ENCODE results near the gene GPRC5D. TPM values are rescaled to one million over a fixed set of nuclear protein-coding genes. Genes with fewer than 3 reads are reported as not detected.

Gene GPRC5D
- polyA plus RNA-seq, 3 donors: 0.72 to 0.86 TPM; not detected in 1

DNA sequence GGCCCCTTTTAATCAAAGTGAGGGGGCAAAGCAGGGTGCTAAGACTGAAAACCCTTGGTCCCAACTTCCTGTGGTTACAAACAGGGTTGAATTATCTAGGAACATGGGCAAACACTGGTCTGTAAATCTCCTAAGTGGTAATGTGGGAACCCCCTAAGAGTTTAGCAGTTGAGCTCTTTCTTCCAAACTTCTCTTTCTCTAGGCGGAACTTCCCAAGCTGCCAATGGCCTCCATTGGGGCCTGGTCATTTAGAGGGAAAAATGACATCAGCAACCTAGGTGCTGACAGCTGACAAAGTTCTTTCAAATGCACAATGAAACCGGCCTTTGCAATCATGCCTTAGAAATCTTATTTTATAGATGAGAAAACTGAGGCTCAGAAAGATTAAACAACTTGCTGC, 30.4 kb upstream of the GPRC5D start:
- DNase-seq (ENCODE audit: low read depth in 3 of 3, low spot score in 2 of 3): no peak

DNA sequence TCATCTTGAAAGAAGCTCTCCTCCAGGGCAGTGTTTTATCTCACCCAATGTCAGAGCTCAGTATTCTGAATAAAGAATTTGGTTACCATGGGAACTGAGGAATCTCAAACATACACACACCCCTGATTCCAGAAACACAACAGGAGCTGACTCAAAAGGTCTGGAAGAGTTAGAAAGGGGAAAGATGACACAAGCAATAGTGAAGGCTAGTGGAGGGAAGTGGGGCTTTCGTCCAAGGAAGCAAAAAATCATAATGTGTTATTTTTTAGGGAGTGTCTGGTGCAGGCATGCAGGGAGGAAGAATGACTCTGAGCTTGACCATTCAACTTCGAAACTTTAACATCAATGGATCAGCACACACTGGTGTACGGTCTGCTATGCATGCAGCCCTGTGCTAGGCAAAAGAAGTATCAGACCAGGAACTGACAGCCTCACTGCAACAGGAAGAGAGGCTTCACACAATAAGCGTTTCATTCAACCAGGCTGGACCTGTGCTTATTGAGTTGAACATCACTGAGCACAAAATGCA, 27.8 kb upstream of the GPRC5D start:
- no peak for DNase-seq (ENCODE audit: low read depth in 3 of 3, low spot score in 2 of 3)

DNA sequence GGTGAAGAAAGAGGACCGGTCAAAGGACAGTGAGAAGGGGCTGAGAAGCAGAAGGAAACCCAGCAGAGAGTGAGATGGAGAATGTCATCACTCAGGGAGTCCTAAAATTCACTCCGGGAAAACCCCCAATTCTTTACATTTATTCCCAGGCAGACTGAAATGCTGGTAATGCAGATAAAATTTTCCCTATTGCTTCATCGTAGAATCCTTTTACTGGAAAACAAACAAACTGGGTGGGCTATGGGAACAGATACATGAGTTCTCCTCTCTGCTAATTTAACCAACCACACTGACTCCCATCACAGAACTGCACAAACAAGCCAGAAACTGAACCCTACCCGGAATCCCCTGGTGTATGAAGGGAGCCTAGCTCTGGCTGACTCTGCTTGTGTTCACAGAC, 27.2 kb upstream of the GPRC5D start:
- no peak for DNase-seq (ENCODE audit: low read depth in 3 of 3, low spot score in 2 of 3)

DNA sequence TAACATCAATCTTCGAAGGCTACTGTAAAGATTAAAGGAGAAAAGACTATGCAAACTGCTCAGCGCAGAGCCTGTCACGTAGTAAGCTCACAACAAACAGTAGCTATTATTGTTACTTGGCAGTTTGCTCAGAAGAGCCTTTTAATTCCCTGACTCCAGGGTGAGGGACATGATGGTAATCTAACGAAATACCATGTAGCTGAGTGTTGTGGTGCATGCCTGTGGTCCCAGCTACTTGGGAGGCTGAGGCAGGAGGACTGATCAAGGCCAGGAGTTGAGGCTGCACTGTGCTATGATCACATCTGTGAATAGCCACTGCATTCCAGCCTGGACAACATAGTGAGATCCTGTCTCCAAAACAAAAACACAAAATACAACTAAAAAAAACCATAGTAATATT, 25.3 kb upstream of the GPRC5D start:
- no peak for DNase-seq (ENCODE audit: low read depth in 3 of 3, low spot score in 2 of 3)

DNA sequence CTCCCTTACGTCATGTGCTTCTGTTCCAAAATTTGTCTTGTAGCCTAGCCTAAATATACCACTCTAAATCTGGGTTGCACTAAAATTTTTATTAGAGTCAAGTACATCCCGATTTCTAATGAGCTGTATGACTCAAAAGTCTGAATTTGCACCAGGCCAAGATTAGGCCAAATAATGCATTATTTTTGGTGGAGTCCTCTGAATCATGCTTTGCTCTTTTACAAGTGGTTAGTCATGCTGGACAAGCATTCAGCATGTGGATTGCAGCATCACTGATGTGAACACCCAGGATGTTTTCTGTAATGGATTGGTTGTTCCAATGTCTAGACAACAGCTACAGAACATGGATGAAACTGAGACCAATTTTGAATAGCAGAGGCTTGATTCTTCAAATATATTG, 24.4 kb upstream of the GPRC5D start:
- no peak for DNase-seq (ENCODE audit: low read depth in 3 of 3, low spot score in 2 of 3)

DNA sequence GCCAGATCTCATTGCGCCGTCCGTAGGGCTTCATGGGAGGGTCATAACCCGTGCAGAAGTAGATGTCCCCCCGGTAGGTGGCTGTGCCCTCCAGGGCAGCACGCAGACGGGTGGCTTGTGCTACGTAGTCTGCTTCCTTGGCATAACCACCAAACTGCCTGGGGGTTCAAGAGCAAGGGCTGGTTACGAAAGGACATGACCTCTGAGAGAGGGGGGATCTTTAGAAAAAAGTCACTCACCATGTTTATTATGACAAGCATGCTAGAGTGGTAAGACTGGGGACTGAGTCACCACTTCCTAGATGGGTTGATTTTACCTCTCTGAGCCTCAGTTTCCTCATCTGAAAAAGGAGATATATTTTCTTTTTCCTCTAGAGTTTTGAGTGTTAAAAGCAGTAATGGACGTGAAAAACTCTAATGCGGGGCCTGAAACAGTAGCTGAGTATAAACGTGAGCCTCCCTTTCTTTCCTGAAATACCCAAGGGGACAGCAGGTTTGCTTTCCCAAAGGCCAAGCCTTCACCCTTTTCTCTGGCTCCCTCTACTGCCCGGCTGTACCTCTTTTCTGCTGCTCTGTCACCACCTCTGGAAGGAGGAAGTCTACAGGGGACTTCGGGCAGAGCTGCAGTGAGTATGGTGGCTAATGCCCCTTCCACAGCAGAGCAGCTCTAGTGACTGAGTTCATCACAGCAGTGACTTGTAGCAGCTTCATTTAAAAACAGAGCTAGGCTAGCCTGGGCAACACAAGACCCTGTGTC, 23.5 kb upstream of the GPRC5D start:
- DNase-seq (ENCODE audit: low read depth in 3 of 3, low spot score in 2 of 3): no peak

DNA sequence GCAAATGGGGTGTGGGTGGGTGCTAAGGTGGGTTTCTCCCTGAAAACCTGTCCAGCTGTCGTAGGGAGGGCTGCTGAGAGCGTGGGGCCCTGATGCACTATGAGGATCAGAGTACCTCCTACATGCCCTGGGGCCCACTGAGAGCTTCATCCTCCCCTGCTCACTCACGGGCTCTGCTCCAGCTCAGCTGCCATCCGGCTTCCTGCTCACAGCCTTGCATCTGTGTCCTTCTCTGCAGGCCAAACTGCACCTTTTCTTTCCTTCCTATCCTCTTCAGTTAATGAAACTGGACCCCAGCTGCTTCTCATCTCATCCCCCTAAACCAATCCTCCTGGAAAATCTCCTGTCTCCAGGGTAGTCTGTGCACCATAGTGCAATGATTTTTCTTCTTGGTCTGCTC, 22.2 kb upstream of the GPRC5D start:
- DNase-seq (ENCODE audit: low read depth in 3 of 3, low spot score in 2 of 3): no peak

DNA sequence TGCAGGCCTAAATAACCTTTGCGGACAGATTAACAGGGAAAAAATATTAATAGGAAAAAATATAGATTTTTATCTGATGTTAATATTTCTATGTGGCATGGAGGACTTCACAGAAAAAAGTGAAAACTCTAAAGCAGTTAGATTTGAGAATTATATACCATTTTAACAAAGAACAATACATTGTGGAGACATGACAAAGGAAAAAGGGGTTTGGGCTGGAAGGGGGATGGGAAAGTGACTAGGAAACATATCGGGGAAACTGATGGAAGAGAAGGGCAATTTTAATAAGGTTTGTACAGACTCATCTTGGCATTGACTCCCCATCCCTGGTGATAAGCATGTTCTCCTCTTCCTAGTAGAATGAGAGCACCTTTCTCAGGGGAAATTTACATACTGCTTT, 21.0 kb upstream of the GPRC5D start:
- DNase-seq (ENCODE audit: low read depth in 3 of 3, low spot score in 2 of 3): no peak

DNA sequence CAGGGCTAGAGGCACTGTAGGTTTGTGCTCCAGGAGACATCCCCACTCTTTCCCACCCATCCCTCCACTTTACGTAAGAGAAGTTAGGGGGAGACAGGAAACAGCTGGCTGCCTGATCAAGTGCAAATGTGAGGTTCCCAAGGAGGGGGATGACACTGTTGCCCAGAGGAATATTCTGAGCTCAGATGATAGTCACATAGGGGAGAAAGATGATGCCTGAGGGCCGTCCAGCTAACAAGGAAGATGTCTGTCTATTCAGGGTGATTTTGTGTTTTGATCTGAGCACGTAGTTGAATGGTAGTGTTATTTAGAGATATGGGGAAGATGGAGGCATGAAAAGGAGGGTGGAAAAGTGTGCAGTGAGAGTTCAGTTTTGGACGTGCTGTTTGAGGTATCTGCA, 13.9 kb upstream of the GPRC5D start:
- DNase-seq (ENCODE audit: low read depth in 3 of 3, low spot score in 2 of 3): no peak

DNA sequence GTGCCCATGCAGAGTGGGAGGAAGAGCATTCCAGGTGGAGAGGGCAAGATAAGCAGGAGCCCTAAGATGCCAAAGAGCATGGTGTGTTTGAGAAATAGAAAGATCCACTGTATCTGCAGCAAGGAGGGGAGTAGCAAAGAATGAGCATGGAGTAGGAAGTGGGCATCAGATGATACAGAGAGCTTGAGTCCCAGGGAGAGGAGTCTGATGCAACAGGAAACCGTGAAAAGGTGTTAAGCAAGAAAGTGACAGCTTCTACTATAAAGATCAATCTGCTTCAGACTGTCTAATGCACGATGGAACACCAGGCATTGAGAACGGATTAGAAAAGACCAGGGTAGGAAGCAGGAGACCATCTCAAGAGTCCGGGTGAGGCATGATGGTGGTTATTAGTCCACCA, 12.3 kb upstream of the GPRC5D start:
- no peak for DNase-seq (ENCODE audit: low read depth in 3 of 3, low spot score in 2 of 3)

DNA sequence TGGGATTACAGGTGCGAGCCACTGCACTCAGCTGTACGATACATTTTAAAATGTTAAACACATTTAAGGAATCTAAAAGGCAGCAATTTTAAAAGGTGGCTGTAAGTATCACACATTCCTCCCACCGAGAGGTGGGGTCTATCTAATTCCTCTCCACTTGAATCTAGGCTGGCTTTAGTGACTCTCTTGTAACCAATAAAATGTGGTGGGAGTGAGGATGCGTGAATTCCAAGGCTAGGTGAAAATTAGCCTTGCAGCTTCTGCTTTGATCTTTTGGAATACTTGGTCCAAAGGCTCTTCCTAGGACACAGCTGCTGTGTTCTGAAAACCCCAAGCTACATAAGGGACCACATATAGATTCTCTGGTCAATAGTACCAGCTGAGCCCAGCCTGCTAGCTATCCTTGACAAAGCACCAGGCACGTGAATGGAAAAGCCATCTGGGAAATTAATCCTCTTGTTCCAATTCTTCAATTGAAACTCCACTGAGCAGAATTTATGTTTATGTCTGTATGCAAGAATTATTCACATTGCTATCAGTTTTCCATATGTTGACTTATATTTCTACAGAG, 8.8 kb upstream of the GPRC5D start:
- DNase-seq (ENCODE audit: low read depth in 3 of 3, low spot score in 2 of 3): no peak

DNA sequence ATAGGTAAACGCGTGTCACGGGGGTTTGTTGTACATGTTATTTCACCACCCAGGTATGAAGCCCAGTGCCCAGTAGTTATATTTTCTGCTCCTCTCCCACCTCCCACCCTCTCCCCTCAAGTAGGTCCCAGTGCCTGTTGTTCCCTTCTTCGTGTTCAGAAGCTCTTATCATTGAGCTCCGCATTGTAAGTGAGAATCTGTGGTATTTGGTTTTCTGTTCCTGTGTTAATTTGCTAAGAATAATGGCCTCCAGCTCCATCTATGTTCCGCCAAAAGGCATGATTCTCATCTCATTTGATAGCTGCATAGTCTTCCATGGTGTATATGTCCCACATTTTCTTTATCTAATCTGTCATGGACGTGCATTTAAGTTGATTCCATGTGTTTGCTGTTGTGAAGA, 6.9 kb upstream of the GPRC5D start:
- DNase-seq (ENCODE audit: low read depth in 3 of 3, low spot score in 2 of 3): no peak

DNA sequence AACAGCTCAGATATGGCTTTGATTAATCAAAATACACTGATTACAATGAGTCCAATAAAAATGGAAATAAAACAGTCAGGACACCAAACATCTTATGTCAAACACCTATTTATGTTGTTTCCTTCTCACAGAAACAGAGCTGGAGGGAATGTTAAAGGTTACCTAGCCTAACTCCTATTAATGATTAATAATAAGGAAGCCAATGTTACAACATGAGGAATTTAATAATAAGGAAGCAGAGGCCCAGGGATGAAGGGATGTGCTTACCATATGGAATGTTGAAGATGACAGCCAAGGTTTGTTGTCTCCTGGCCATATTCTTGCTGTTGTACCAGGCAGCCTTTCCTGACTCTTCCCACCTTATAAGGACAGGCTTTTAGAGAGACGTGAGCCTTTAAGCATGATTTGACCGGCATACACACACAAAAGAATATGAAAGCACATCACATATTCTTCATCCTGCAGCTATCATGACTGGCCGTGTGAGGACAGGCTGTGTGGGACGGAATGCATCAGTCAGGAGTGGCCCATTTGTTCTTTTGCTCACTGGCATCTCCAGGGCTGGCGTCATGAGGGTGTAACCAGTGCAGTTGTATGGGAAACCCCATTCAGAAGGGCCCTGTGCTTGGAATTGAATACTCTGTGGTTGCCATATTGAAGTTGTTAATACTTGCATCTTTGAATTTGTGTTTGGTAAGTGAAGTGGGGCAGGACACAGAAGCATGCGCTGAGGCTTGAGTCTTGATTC, 3.1 kb upstream of the GPRC5D start:
- DNase-seq (ENCODE audit: low read depth in 3 of 3, low spot score in 2 of 3): no peak

DNA sequence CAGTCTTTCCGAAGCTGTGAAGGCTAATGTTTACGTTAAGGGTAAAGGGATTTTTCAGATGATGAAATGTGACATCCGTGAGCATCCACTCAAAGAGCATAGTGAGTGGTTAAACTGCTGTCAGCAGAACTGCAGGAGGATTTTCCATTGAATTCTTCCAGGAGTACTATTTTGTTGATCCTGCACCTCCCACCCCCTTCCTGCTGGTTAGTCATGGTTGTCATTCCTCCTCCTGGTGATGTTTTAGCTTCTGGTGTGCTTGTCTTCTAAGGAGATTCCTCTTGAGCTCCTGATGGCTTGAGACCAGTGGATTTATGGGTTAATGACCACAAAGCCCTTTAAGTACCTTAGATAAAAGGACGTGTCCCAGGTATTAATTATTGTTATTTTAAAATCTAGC, 2.4 kb upstream of the GPRC5D start:
- DNase-seq (ENCODE audit: low read depth in 3 of 3, low spot score in 2 of 3): no peak

DNA sequence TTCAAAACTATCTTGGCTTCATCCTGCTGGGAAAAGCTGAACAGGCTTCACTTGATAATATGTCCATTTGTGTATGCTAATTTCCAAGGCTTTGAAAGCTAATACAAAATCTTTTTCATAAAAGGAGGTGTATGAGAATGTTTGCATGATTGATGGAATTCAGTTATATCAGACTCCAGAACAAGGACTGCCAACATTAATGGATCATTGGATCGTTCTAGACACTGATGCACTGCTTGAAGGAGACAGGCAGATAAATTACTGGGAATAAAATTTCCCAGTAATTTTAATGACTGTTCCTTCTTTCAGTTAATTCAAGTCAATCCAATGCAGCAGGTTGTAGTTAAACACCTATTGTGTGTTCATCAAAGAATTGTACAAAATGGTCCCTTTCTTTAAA, 466 bp downstream of the GPRC5D start:
- DNase-seq (ENCODE audit: low read depth in 3 of 3, low spot score in 2 of 3): no peak

DNA sequence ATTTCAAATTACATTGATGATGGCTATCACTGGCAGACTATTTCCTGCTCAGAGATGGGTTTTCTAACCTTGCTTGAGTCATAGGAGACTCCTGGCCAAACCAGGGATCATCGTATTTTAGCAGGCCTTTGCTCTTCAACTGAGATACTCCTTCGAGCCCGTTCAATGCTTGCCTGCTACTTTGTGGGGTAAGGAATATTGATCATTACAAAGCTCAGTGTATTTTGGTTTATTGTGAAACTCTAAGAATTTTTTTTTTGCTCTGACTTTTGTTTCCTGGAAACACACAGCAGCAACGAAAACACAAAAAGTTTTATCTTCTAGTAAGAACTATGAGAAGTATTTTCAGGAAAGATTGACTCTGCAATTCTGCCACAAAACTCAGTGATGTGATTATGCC, 4.1 kb downstream of the GPRC5D start:
- no peak for DNase-seq (ENCODE audit: low read depth in 3 of 3, low spot score in 2 of 3)

DNA sequence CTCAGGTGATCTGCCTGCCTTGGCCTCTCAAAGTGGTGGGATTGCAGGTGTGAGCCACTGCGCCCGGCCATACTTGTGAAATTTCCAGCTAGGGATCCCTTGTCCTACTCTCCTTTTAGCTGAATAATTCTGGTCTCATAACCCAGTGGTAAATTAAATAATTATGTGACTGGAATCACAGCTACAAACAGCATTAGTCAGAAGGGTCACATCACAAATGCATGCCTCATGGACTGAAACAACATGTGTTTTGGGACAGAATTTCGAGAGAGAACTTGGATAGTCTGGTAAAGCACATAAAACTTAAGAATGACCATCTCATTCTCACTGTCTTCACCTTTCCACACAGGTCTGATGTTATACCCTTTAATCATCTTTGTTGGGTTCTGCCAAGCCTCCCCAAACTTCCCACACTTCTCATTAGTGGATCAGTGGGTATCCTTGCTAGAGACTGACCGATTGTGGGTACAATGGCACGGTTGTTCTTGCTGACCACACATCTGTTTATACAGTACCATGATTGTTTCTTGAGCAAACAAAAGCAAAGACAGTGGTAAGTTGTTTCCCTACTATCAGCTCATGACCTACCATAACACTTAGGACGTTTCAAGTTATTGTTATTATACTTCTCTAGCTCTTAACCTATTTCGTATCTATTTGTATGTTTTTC, 5.1 kb downstream of the GPRC5D start:
- DNase-seq (ENCODE audit: low read depth in 3 of 3, low spot score in 2 of 3): no peak

DNA sequence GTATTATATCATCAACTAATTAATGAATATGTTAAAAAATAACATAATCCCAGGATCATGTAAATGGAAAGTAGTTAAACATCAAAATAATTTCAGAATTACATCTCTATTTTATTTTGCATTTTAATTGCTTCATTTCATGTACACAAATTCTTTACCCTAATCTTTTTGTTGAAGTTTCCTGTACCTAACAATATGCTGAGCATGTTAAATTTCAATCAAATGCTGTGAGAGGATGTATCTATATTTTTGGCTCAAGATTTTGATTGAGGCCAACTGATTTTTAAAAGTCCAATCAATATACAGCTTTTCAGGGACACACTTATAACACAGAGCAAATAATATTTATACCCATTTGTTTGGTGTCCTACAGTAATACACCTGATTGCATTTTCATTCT, 6.4 kb downstream of the GPRC5D start:
- no peak for DNase-seq (ENCODE audit: low read depth in 3 of 3, low spot score in 2 of 3)

DNA sequence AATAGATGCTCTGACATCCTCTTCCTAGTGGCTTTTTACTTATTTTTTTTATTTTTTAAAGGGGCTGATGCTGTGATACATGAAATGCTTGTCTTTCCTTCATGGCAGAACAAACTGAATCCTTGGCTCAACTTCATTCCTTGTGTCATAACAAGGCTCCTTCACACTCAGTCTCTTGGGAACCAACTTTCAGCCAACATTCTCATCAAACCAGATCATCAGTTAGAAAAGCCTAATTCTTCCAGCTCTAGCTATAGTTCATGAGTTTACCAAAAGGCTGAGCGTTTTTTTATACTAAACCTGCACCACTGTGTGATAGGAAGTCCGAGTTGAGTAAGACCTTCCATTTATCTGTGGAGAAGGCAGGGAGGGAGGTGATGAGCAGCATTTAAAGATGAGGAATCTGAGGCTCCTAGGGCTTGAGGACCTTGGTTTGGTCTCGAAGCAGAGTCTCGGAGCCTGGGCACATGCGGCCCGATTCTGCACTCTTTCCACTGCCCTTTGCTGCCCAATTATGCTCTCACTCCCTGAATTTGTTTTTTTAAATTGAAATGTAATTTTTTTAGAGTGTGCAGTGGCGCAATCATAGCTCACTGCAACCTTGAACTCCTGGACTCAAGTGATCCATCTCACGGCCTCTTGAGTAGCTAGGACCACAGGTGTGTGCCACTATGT, 8.2 kb downstream of the GPRC5D start:
- no peak for DNase-seq (ENCODE audit: low read depth in 3 of 3, low spot score in 2 of 3)

DNA sequence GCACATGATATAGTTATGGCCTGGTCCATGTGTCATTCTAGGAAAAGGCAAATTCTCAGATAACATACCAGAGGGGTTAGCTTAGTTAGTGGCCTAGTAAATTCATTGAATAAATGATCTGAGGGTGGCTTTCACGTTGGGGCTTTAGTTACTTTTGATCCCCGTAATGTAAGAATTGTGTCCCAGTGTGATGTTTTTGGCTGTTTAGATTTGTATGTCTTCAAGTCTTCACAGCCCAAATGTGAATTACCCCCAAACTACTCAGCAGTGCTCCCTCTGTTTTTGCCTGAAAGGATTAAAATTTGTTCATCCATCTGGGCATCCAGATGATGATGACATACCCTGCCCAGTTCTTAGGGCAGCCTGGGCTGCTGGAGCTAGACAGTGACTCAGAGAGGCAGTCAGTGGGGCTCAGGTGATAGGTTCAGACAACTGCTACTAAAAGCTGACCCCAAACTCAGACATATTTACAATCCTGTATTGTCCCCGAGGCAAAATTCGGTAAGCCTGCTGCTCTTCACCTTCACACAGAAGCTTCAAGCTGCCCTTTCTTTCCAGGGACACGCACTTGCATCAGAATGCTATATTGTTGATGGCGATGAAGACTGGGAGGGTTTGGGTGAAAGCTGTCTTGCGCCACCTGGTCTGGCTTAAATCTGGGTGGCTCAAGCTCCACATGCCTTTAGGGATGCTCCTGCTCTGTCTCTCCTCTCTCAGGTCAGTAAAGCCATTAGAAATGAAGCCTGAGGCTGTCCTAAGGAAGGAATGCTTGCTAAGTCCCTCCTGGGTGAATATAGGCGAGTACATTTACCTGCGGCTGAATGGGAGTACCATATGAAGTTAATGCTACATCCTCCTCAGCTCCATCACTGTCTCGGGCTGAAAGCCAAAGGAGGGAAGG, 10.3 kb downstream of the GPRC5D start:
- no peak for DNase-seq (ENCODE audit: low read depth in 3 of 3, low spot score in 2 of 3)

Data from right renal cortex interstitium (tissue), 3 donors.